Measurements from ENCODE around the gene PTPRE. TPM values are rescaled to one million over a fixed set of nuclear protein-coding genes. Genes with fewer than 3 reads are reported as not detected.
A peak's percentile ranks its signal among the peaks of the same experiment; 100 is the strongest.

The PTPRE gene
- total and polyA plus RNA-seq, 7 donors = 0.48 to 4.5 (median 2.7) TPM

- Histone ChIP-seq H3K27me3 (ENCODE audit: insufficient read depth in 3 of 3, low read length in 2 of 3) (no peaks in the 10 kb centered on the region), H3K9me3 (no peaks in the 10 kb centered on the region), H3K4me3 (no peak overlapping the region), H3K36me3 (ENCODE audit: insufficient read depth in 1 of 2, low read depth in 1 of 2) (no peaks in the 10 kb centered on the region), H3K27ac (peak overlapping the region; percentile 65), H3K4me1 (peaks cover 47% of the 10 kb centered on the region)
- 86 to 91% (median 87%) methylated on average over 9 of the region's 9 CpGs for WGBS, 3 donors
- DNase-seq (no peak), ATAC-seq (no peak)
- no peak for TF ChIP-seq CTCF (IDR thresholded peaks at IDR 0.05)
- intact Hi-C loops (cut with DNase I) = no loop called here
These were observed 15.3 kb downstream of the PTPRE start for GRCh38 chr10:127922206-127922605.

GRCh38 chr10:127922675-127923366 is 15.9 kb downstream of the PTPRE start:
- Histone ChIP-seq H3K36me3 (ENCODE audit: insufficient read depth in 1 of 2, low read depth in 1 of 2) (no peaks in the 10 kb centered on the region), H3K27ac (peak overlapping the region; percentile 65), H3K4me3 (no peak overlapping the region), H3K27me3 (ENCODE audit: insufficient read depth in 3 of 3, low read length in 2 of 3) (no peaks in the 10 kb centered on the region), H3K9me3 (no peaks in the 10 kb centered on the region), H3K4me1 (peaks cover 47% of the 10 kb centered on the region)
- peak; percentile 80 to 90 for DNase-seq
- peak; percentile 84 to 90 (median 87) for ATAC-seq
- intact Hi-C loops (cut with DNase I) = no loop called here
- no peak for TF ChIP-seq CTCF (IDR thresholded peaks at IDR 0.05)
- WGBS, 3 donors = 38 to 55% (median 40%) methylated on average over 12 of the region's 12 CpGs

GRCh38 chr10:127923646-127924045 is 16.7 kb downstream of the PTPRE start:
- no peaks in the 10 kb centered on the region for H3K27me3 ChIP-seq (ENCODE audit: insufficient read depth in 3 of 3, low read length in 2 of 3)
- H3K4me1 ChIP-seq = peaks cover 40% of the 10 kb centered on the region
- DNase-seq (no peak), ATAC-seq (no peak)
- 42 to 58% (median 53%) methylated on average over 1 of the region's 1 CpG for WGBS, 3 donors
- TF ChIP-seq CTCF (IDR thresholded peaks at IDR 0.05) = no peak
- H3K36me3 ChIP-seq (ENCODE audit: insufficient read depth in 1 of 2, low read depth in 1 of 2) = no peaks in the 10 kb centered on the region
- no peak overlapping the region for H3K4me3 ChIP-seq
- H3K9me3 ChIP-seq = no peaks in the 10 kb centered on the region
- intact Hi-C loops (cut with DNase I) = no loop called here
- H3K27ac ChIP-seq = peak overlapping the region; percentile 65

- peaks cover 20% of the 10 kb centered on the region for H3K4me1 ChIP-seq
- DNase-seq = no peak
- H3K27ac ChIP-seq = no peak overlapping the region
- no peaks in the 10 kb centered on the region for H3K36me3 ChIP-seq (ENCODE audit: insufficient read depth in 1 of 2, low read depth in 1 of 2)
- no peaks in the 10 kb centered on the region for H3K27me3 ChIP-seq (ENCODE audit: insufficient read depth in 3 of 3, low read length in 2 of 3)
- peaks cover 3% of the 10 kb centered on the region for H3K9me3 ChIP-seq
- WGBS, 3 donors = 68 to 74% (median 74%) methylated on average over 6 of the region's 6 CpGs
- intact Hi-C loops (cut with DNase I) = no loop called here
- no peak overlapping the region for H3K4me3 ChIP-seq
- ATAC-seq = no peak
- TF ChIP-seq CTCF (IDR thresholded peaks at IDR 0.05) = no peak
These were observed 18.7 kb downstream of the PTPRE start for GRCh38 chr10:127925471-127926207.
